ENCODE measurements around the gene NOPCHAP1.

NOPCHAP1 gene

GRCh38 chr12:105013892-105014291 lies 27.8 kb downstream of the NOPCHAP1 start:
- no peak for DNase-seq (ENCODE audit: insufficient read length, low spot score)

GRCh38 chr12:105014603-105015002 lies 28.5 kb downstream of the NOPCHAP1 start:
- no peak for DNase-seq (ENCODE audit: insufficient read length, low spot score)
- FAIRE-seq, result no peak
- no peak for TF ChIP-seq POLR2AphosphoS5 (IDR thresholded peaks at IDR 0.05; ENCODE audit: low read depth, low read length)
- no peak for TF ChIP-seq PAX5 (IDR thresholded peaks at IDR 0.05; ENCODE audit: insufficient read depth, low read length, severe bottlenecking)
- no peak for TF ChIP-seq TAF1 (IDR thresholded peaks at IDR 0.05; ENCODE audit: low read depth, low read length)
- TF ChIP-seq SPI1 (IDR thresholded peaks at IDR 0.05; ENCODE audit: low read depth, low read length), result no peak
- TF ChIP-seq POU2F2 (IDR thresholded peaks at IDR 0.05; ENCODE audit: low read depth, low read length), result no peak
- no peak for TF ChIP-seq POLR2A (IDR thresholded peaks at IDR 0.05; ENCODE audit: low read depth, low read length)

More at GRCh38 chr12:105013892-105014291, 27.8 kb downstream of the NOPCHAP1 start:
- TF ChIP-seq SPI1 (IDR thresholded peaks at IDR 0.05; ENCODE audit: low read depth, low read length) (no peak), POU2F2 (IDR thresholded peaks at IDR 0.05; ENCODE audit: low read depth, low read length) (no peak), POLR2A (IDR thresholded peaks at IDR 0.05; ENCODE audit: low read depth, low read length) (no peak), TAF1 (IDR thresholded peaks at IDR 0.05; ENCODE audit: low read depth, low read length) (no peak), PAX5 (IDR thresholded peaks at IDR 0.05; ENCODE audit: insufficient read depth, low read length, severe bottlenecking) (no peak), POLR2AphosphoS5 (IDR thresholded peaks at IDR 0.05; ENCODE audit: low read depth, low read length) (no peak)
- peak; percentile 5 for FAIRE-seq

GRCh38 chr12:105015543-105015942 lies 29.4 kb downstream of the NOPCHAP1 start:
- no peak for DNase-seq (ENCODE audit: insufficient read length, low spot score)
- TF ChIP-seq POLR2A (IDR thresholded peaks at IDR 0.05; ENCODE audit: low read depth, low read length) (no peak), PAX5 (IDR thresholded peaks at IDR 0.05; ENCODE audit: insufficient read depth, low read length, severe bottlenecking) (no peak), TAF1 (IDR thresholded peaks at IDR 0.05; ENCODE audit: low read depth, low read length) (no peak), SPI1 (IDR thresholded peaks at IDR 0.05; ENCODE audit: low read depth, low read length) (no peak), POU2F2 (IDR thresholded peaks at IDR 0.05; ENCODE audit: low read depth, low read length) (no peak), POLR2AphosphoS5 (IDR thresholded peaks at IDR 0.05; ENCODE audit: low read depth, low read length) (no peak)
- FAIRE-seq, result no peak

GRCh38 chr12:105018012-105018411 lies 31.9 kb downstream of the NOPCHAP1 start:
- no peak for DNase-seq (ENCODE audit: insufficient read length, low spot score)
- FAIRE-seq, result no peak
- no peak for TF ChIP-seq PAX5 (IDR thresholded peaks at IDR 0.05; ENCODE audit: insufficient read depth, low read length, severe bottlenecking)
- no peak for TF ChIP-seq SPI1 (IDR thresholded peaks at IDR 0.05; ENCODE audit: low read depth, low read length)
- TF ChIP-seq POLR2A (IDR thresholded peaks at IDR 0.05; ENCODE audit: low read depth, low read length), result no peak
- TF ChIP-seq TAF1 (IDR thresholded peaks at IDR 0.05; ENCODE audit: low read depth, low read length), result no peak
- TF ChIP-seq POLR2AphosphoS5 (IDR thresholded peaks at IDR 0.05; ENCODE audit: low read depth, low read length), result no peak
- TF ChIP-seq POU2F2 (IDR thresholded peaks at IDR 0.05; ENCODE audit: low read depth, low read length), result no peak

- no peak for FAIRE-seq
- TF ChIP-seq POU2F2 (IDR thresholded peaks at IDR 0.05; ENCODE audit: low read depth, low read length) (no peak), PAX5 (IDR thresholded peaks at IDR 0.05; ENCODE audit: insufficient read depth, low read length, severe bottlenecking) (no peak), SPI1 (IDR thresholded peaks at IDR 0.05; ENCODE audit: low read depth, low read length) (no peak), POLR2AphosphoS5 (IDR thresholded peaks at IDR 0.05; ENCODE audit: low read depth, low read length) (no peak), TAF1 (IDR thresholded peaks at IDR 0.05; ENCODE audit: low read depth, low read length) (no peak), POLR2A (IDR thresholded peaks at IDR 0.05; ENCODE audit: low read depth, low read length) (no peak)
- DNase-seq (ENCODE audit: insufficient read length, low spot score), result no peak
Measured at GRCh38 chr12:105018776-105019175, 32.7 kb downstream of the NOPCHAP1 start.

GRCh38 chr12:105020241-105020962 lies 34.3 kb downstream of the NOPCHAP1 start:
- FAIRE-seq (no peak), DNase-seq (ENCODE audit: insufficient read length, low spot score) (no peak)
- no peak for TF ChIP-seq POLR2AphosphoS5 (IDR thresholded peaks at IDR 0.05; ENCODE audit: low read depth, low read length)
- TF ChIP-seq SPI1 (IDR thresholded peaks at IDR 0.05; ENCODE audit: low read depth, low read length), result no peak
- TF ChIP-seq PAX5 (IDR thresholded peaks at IDR 0.05; ENCODE audit: insufficient read depth, low read length, severe bottlenecking), result no peak
- TF ChIP-seq POLR2A (IDR thresholded peaks at IDR 0.05; ENCODE audit: low read depth, low read length), result no peak
- no peak for TF ChIP-seq TAF1 (IDR thresholded peaks at IDR 0.05; ENCODE audit: low read depth, low read length)
- TF ChIP-seq POU2F2 (IDR thresholded peaks at IDR 0.05; ENCODE audit: low read depth, low read length), result no peak

GRCh38 chr12:105024928-105025327 lies 38.8 kb downstream of the NOPCHAP1 start:
- no peak for TF ChIP-seq TAF1 (IDR thresholded peaks at IDR 0.05; ENCODE audit: low read depth, low read length)
- DNase-seq (ENCODE audit: insufficient read length, low spot score), result no peak
- FAIRE-seq, result no peak

- TF ChIP-seq TAF1 (IDR thresholded peaks at IDR 0.05; ENCODE audit: low read depth, low read length), result no peak
- TF ChIP-seq POLR2AphosphoS5 (IDR thresholded peaks at IDR 0.05; ENCODE audit: low read depth, low read length), result no peak
- no peak for TF ChIP-seq POU2F2 (IDR thresholded peaks at IDR 0.05; ENCODE audit: low read depth, low read length)
- no peak for TF ChIP-seq PAX5 (IDR thresholded peaks at IDR 0.05; ENCODE audit: insufficient read depth, low read length, severe bottlenecking)
- TF ChIP-seq POLR2A (IDR thresholded peaks at IDR 0.05; ENCODE audit: low read depth, low read length), result no peak
- TF ChIP-seq SPI1 (IDR thresholded peaks at IDR 0.05; ENCODE audit: low read depth, low read length), result no peak
- no peak for FAIRE-seq
Measured at GRCh38 chr12:105025890-105026289, 39.8 kb downstream of the NOPCHAP1 start.

GRCh38 chr12:105026411-105026810 lies 40.3 kb downstream of the NOPCHAP1 start:
- TF ChIP-seq POU2F2 (IDR thresholded peaks at IDR 0.05; ENCODE audit: low read depth, low read length) (no peak), TAF1 (IDR thresholded peaks at IDR 0.05; ENCODE audit: low read depth, low read length) (no peak)
- no peak for FAIRE-seq
- no peak for DNase-seq (ENCODE audit: insufficient read length, low spot score)

More at GRCh38 chr12:105025890-105026289, 39.8 kb downstream of the NOPCHAP1 start:
- no peak for DNase-seq (ENCODE audit: insufficient read length, low spot score)

Data from GM12891 (cell line).